Measurements from ENCODE around the gene UXS1. TPM values are rescaled to one million over a fixed set of nuclear protein-coding genes. Genes with fewer than 3 reads are reported as not detected.
A peak's percentile ranks its signal among the peaks of the same experiment; 100 is the strongest.

The UXS1 gene
- total and polyA plus RNA-seq, 9 of the 15 experiments (the other 6 are each of a cell fraction or from before 2014, with no cell fraction given) = 5.8 to 25.8 (median 15.0) TPM

- no peak for TF ChIP-seq GMEB1 (CRISPR knock-in tag; IDR thresholded peaks at IDR 0.05)
- no peak for TF ChIP-seq GATAD2A (IDR thresholded peaks at IDR 0.05)
- no peak for TF ChIP-seq NUFIP1 (IDR thresholded peaks at IDR 0.05; ENCODE audit: partially characterized antibody)
- TF ChIP-seq ZBTB9 (CRISPR knock-in tag; IDR thresholded peaks at IDR 0.05) = 0 out of 2 replicates have a peak, but pooled peaks have one; percentile 24
- TF ChIP-seq MYC (IDR thresholded peaks at IDR 0.05; ENCODE audit: low read depth, low read length) = peak; percentile 36; the same call in 1 of the 2 replicates
- no peak for TF ChIP-seq MYC (CRISPR knock-in tag; IDR thresholded peaks at IDR 0.05; ENCODE audit: borderline replicate concordance, low read depth)
- no peak for TF ChIP-seq ETS2 (tag; IDR thresholded peaks at IDR 0.05; ENCODE audit: borderline replicate concordance, poor library complexity, severe bottlenecking)
- no peak for TF ChIP-seq HDAC3 (IDR thresholded peaks at IDR 0.05; ENCODE audit: borderline replicate concordance, partially characterized antibody)
- TF ChIP-seq NCOA4 (IDR thresholded peaks at IDR 0.05; ENCODE audit: partially characterized antibody) = no peak
- no peak for TF ChIP-seq ILF3 (IDR thresholded peaks at IDR 0.05; ENCODE audit: borderline replicate concordance)
- no peak for TF ChIP-seq TFAM (CRISPR knock-in tag; conservative IDR thresholded peaks at IDR 0.05)
- no peak for TF ChIP-seq DDX20 (tag; IDR thresholded peaks at IDR 0.05; ENCODE audit: low read depth)
- TF ChIP-seq POLR2AphosphoS2 (IDR thresholded peaks at IDR 0.05; ENCODE audit: low read length) = no peak
- TF ChIP-seq PTBP1 (IDR thresholded peaks at IDR 0.05; ENCODE audit: low read depth, low read length) = no peak
- TF ChIP-seq VEZF1 (CRISPR knock-in tag; IDR thresholded peaks at IDR 0.05) = 0 out of 2 replicates have a peak, but pooled peaks have one; percentile 15
- TF ChIP-seq KAT7 (CRISPR knock-in tag; IDR thresholded peaks at IDR 0.05; ENCODE audit: borderline replicate concordance) = no peak
- no peak for TF ChIP-seq ZNF740 (CRISPR knock-in tag; IDR thresholded peaks at IDR 0.05)
- TF ChIP-seq ZNF740 (tag; IDR thresholded peaks at IDR 0.05) = no peak
- TF ChIP-seq NCOA2 (IDR thresholded peaks at IDR 0.05; ENCODE audit: partially characterized antibody in 2 of 2) = no peak
- no peak for TF ChIP-seq TAL1 (IDR thresholded peaks at IDR 0.05)
- no peak for TF ChIP-seq TCFL5 (CRISPR knock-in tag; conservative IDR thresholded peaks at IDR 0.05)
- peak; percentile 83 for TF ChIP-seq CTBP1 (IDR thresholded peaks at IDR 0.05; ENCODE audit: borderline replicate concordance)
- no peak for TF ChIP-seq ZC3H4 (CRISPR knock-in tag; IDR thresholded peaks at IDR 0.05; ENCODE audit: borderline replicate concordance)
- no peak for TF ChIP-seq ADNP (tag; IDR thresholded peaks at IDR 0.05)
- TF ChIP-seq FOXK2 (conservative IDR thresholded peaks at IDR 0.05 in 1 of 2, IDR thresholded peaks at IDR 0.05 in 1 of 2; ENCODE audit: low read depth in 2 of 2) = peak in 1 of 2 experiments; percentile 51; a peak in 2 of 4 replicates
These were observed 78.9 kb downstream of the UXS1 start (continued) for GRCh38 chr2:106115250-106115649.

Measured in K562 (cell line).